Activated CD8-positive, alpha-beta T cell treated with anti-CD3 and anti-CD28 coated beads for 36 hours (primary cell): ENCODE data around the gene SLC29A1. TPM values are rescaled to one million over a fixed set of nuclear protein-coding genes. Genes with fewer than 3 reads are reported as not detected.

Source experiments
- ATAC-seq: fragments of 200-7000 bp; cut with Tn5 transposase; one replicate; pipeline ENCODE4 v1.10.0; 2021; ENCODE audit warnings: mild to moderate bottlenecking, moderate library complexity
- CTCF ChIA-PET: fragments of 350-600 bp; sonication (Branson Sonifier 250); formaldehyde crosslinking; loops from one replicate; lab custom pipeline; 2021; ENCODE audit warnings: antibody characterized with exemption; lab: Charles Lee
- POLR2A ChIA-PET: fragments of 350-600 bp; sonication (Branson Sonifier 250); formaldehyde crosslinking; loops from one replicate; lab custom pipeline; 2021; ENCODE audit warnings: antibody characterized with exemption; lab: Charles Lee
- DNase-seq: peaks from one replicate; pipeline ENCODE4 v3.0.0-alpha.2; 2020
- H3K27ac Mint-ChIP-seq: one replicate; pipeline ENCODE4 v1.8.0; 2021; ENCODE audit warnings: mild to moderate bottlenecking, mixed read lengths
- H3K27me3 Mint-ChIP-seq: one replicate; pipeline ENCODE4 v1.8.0; 2021; ENCODE audit warnings: mixed read lengths
- H3K36me3 Mint-ChIP-seq: one replicate; pipeline ENCODE4 v1.8.0; 2021; ENCODE audit warnings: low read depth, mixed read lengths
- H3K4me1 Mint-ChIP-seq: one replicate; pipeline ENCODE4 v1.8.0; 2021; ENCODE audit warnings: low read depth, mixed read lengths
- H3K4me3 Mint-ChIP-seq: one replicate; pipeline ENCODE4 v1.8.0; 2021; ENCODE audit warnings: mild to moderate bottlenecking, moderate library complexity, mixed read lengths
- H3K9me3 Mint-ChIP-seq: one replicate; pipeline ENCODE4 v1.8.0; 2021; ENCODE audit warnings: mixed read lengths
- CTCF ChIP-seq: fragments of 200-600 bp; IDR thresholded peaks from one replicate; pipeline ENCODE4 v1.8.0; 2022; ENCODE audit warnings: antibody characterized with exemption, mild to moderate bottlenecking
- intact Hi-C: fragments of 100-400 bp; cut with micrococcal nuclease; formaldehyde crosslinking; loops from one replicate; pipeline ENCODE4 v1.10.0; 2022
- total RNA-seq, 2 experiments: library from RNA; stranded (reverse); gene quantifications; one replicate each; pipeline ENCODE4 v1.2.3, GENCODE V29; 2021

Gene SLC29A1
- total RNA-seq, 2 experiments from 2014 or later, result 56.1 to 57.4 TPM

- ATAC-seq (peak; percentile 18), DNase-seq (peak; percentile 53)
- ChIA-PET POLR2A (interaction anchor here (1.0 to 7.7 kb wide), 7 partner anchors 12 to 106 kb away, joined by 3 to 131 read pairs (median 7); partner anchors contain the start of genes HSP90AB1 and SLC35B2), CTCF (interaction anchor here (0.7 to 7.1 kb wide), 23 partner anchors 10 to 451 kb away, joined by 3 to 52 read pairs (median 3); partner anchors contain the start of genes AARS2 and HSP90AB1)
- peak overlapping the region; percentile 85 for H3K27ac Mint-ChIP-seq
- H3K4me1 Mint-ChIP-seq, result peaks cover 41% of the 10 kb centered on the region
- H3K36me3 Mint-ChIP-seq, result peaks cover 25% of the 10 kb centered on the region
- intact Hi-C loops, result no loop called here
- no peaks in the 10 kb centered on the region for H3K27me3 Mint-ChIP-seq
- H3K4me3 Mint-ChIP-seq, result peak overlapping the region; percentile 89
- no peak for TF ChIP-seq CTCF
- no peaks in the 10 kb centered on the region for H3K9me3 Mint-ChIP-seq
Observed at GRCh38 chr6:44224029-44224964, 902 bp downstream of the SLC29A1 start.

- ATAC-seq (no peak), DNase-seq (no peak)
- peak overlapping the region; percentile 89 for H3K4me3 Mint-ChIP-seq
- H3K27me3 Mint-ChIP-seq, result no peaks in the 10 kb centered on the region
- intact Hi-C loops, result no loop called here
- no peak for TF ChIP-seq CTCF
- no peaks in the 10 kb centered on the region for H3K9me3 Mint-ChIP-seq
- H3K27ac Mint-ChIP-seq, result no peak overlapping the region
- CTCF ChIA-PET, result interaction anchor here (0.7 to 7.1 kb wide), 16 partner anchors 10 to 452 kb away, joined by 3 to 52 read pairs (median 4); no protein-coding TSS in a partner anchor
- peaks cover 38% of the 10 kb centered on the region for H3K4me1 Mint-ChIP-seq
- POLR2A ChIA-PET, result interaction anchor here (0.6 to 7.7 kb wide), 7 partner anchors 11 to 82 kb away, joined by 3 to 131 read pairs (median 7); partner anchors contain the start of genes HSP90AB1 and SLC35B2
- peaks cover 31% of the 10 kb centered on the region for H3K36me3 Mint-ChIP-seq
Observed at GRCh38 chr6:44224965-44225305, 1.5 kb downstream of the SLC29A1 start.

- ChIA-PET CTCF (interaction anchor here (4.9 to 7.1 kb wide), 2 partner anchors 9 to 53 kb away, joined by 28 to 52 read pairs; no protein-coding TSS in a partner anchor), POLR2A (interaction anchor here (0.6 to 7.7 kb wide), 7 partner anchors 9 to 618 kb away, joined by 3 to 131 read pairs (median 6); partner anchors contain the start of genes HSP90AB1, MYMX and SLC35B2)
- ATAC-seq (no peak), DNase-seq (no peak)
- Mint-ChIP-seq H3K4me3 (peak overlapping the region; percentile 24), H3K27ac (no peak overlapping the region), H3K27me3 (no peaks in the 10 kb centered on the region), H3K4me1 (peaks cover 36% of the 10 kb centered on the region), H3K36me3 (peaks cover 37% of the 10 kb centered on the region), H3K9me3 (no peaks in the 10 kb centered on the region)
- TF ChIP-seq CTCF, result no peak
- intact Hi-C loops, result no loop called here
Observed at GRCh38 chr6:44225579-44226325, 2.4 kb downstream of the SLC29A1 start.

- POLR2A ChIA-PET, result interaction anchor here (0.6 to 7.7 kb wide), 6 partner anchors 9 to 174 kb away, joined by 3 to 131 read pairs (median 15); partner anchors contain the start of genes HSP90AB1, MYMX and SLC35B2
- ATAC-seq (no peak), DNase-seq (no peak)
- Mint-ChIP-seq H3K27ac (no peak overlapping the region), H3K4me1 (peaks cover 31% of the 10 kb centered on the region), H3K36me3 (peaks cover 44% of the 10 kb centered on the region), H3K9me3 (no peaks in the 10 kb centered on the region), H3K27me3 (no peaks in the 10 kb centered on the region), H3K4me3 (no peak overlapping the region)
- no peak for TF ChIP-seq CTCF
- intact Hi-C loops, result no loop called here
- CTCF ChIA-PET, result interaction anchor here (1.4 to 7.1 kb wide), 3 partner anchors 8 to 129 kb away, joined by 3 to 52 read pairs (median 28); no protein-coding TSS in a partner anchor
Observed at GRCh38 chr6:44226368-44227147, 3.2 kb downstream of the SLC29A1 start.
